SK-N-SH treated with all-trans-retinoic acid at 6 μM for 48 hours (cell line): ENCODE measurements around the gene LRRK1.

Experiments used
- BACH2 ChIP-seq: fragments of 250-450 bp; sonication (Bioruptor Pico); IDR thresholded peaks from 2 replicates; pipeline ENCODE4 v1.9.0; 2021; ENCODE audit warnings: mild to moderate bottlenecking, borderline replicate concordance
- CSDC2 ChIP-seq: fragments of 250-450 bp; sonication (Bioruptor Pico); IDR thresholded peaks from 2 replicates; pipeline ENCODE4 v1.5.0; 2020; ENCODE audit warnings: mild to moderate bottlenecking, moderate library complexity
- OSR1 ChIP-seq: fragments of 250-450 bp; sonication (Bioruptor Pico); IDR thresholded peaks from 2 replicates; pipeline ENCODE4 v1.8.0; 2022; ENCODE audit warnings: moderate library complexity, mild to moderate bottlenecking, inconsistent platforms

DNA sequence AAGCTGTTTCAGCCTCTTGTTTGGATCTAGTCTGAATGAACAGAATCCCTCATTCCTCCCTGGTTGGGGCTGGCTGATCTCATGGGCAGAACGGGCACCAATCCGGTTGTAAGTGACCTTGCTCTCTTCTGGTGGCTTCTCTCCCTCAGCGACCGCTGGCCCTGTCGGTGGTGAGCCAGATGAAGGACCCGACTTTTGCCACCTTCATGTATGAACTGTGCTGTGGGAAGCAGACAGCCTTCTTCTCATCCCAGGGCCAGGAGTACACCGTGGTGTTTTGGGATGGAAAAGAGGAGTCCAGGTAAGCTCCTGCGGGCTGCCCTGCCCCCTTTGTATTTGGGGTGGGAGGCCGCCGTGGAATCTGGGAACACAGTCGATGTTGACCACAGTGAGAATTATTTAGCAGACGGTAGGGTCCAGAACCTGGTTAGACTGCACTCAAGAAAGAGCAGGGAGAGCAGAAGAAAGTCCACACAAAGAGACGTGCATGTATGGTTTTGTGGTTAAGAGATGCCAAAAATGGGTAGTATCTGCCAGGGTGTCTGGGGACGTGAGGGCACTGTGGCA is 138.8 kb downstream of the LRRK1 start:
- no peak for TF ChIP-seq CSDC2 (CRISPR knock-in tag)
- TF ChIP-seq BACH2 (CRISPR knock-in tag), result no peak
- TF ChIP-seq OSR1 (CRISPR knock-in tag), result no peak
